ENCODE measurements around the gene GALNT9.
"Not testable (repeated sequence)": the region's sequence is repeated elsewhere in the genome, so short reads cannot be mapped to it uniquely, and the experiment has no call there.

Gene GALNT9

DNA sequence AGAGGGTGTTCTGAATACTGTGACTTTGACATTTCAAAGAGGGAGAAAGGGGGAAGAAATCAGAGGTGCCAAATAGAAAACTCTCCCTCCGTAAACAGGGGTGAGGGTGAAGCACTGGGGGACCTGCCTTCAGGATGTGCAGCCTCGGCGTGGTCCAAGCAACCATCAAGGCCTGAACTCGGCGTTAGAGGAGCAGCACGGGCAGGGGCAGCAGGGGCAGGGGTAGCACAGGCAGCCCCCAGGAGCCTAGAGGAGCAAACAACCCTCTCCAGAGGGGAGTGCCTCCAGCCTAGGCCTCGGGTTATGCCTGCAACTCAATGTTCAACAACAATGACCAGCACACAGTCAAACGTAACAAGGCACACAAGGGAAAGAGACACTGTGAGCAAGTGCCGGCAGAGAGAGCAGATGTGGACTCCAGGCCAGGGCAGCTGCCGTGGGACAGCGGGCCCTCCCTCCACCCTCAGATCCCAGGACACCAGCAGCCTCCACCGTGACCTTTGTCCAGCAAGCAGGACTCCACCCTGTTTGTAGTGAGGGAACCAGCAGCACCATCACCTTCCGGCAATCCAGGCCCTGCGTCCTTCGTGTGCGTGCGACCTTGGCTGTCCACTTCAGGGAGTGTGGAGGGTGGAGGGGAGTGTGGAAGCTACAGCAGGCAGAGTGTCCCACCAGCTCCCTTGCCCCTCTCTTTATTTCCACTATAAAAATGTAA is 18.0 kb downstream of the GALNT9 start:
- DNase-seq, result no peak

DNA sequence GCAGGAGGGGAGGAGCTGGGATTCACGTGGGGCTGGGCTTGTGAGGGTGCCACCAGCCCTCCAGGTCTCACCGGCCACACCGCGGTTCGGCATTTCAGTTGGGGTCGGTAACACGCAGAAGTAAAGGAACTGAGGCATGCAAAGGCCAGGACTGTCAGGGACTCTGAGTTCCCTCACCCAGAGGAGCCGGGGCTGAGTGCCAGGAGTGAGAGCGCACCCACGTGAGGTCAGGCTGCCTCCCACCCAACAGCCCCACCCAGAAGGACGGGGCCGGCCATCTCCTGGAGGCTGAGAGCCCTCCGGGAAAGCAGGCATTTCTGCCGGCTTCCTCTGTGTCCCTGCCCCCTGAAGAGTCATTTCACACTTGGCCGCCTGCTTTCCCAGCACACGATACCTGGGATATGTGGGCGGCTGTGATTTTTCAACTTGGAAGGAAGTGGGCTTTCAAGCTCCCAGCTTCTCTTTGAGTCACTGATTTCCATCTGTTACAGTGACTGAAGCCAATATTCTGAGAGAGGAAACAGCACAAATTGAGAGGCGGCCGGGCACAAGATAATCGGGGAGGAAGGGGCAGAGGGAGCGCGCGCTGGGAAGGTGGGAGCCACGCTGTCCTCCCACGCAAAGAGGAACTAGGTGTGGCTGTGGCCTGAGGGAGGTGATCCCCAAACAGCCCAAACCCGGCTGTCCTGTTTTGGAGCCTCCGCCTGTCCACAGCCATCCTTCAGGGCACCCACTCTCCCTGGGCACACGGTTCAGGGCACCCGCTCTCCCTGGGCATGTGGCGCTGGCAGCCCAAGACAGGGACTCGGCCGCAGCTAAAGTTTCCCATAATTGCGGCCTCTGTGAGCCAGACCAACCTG is 19.0 kb downstream of the GALNT9 start:
- no peak for DNase-seq

DNA sequence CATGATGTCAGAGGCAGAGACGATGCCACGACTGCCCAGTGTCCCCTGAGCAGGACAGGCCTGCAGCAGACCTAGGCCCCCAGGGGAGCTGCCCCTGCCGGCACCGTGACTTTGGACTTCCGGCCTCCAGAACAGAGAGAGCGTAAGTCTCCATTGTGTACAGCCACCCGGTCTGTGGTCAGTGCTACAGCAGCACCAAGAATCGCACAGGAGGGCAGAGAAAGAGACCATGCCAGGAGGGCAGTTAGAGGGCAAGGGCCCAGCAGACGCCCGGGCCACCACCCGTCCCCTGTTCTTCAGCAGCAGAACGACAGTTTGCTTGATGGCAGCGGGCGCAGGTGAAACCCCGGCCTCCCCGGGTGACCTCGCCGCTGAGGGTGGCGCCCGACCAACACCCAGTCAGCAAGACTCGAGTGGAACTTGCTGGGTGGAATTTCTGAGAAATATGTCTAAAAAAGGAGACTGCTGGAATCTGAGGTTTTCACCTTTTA is 19.7 kb downstream of the GALNT9 start:
- DNase-seq, result no peak

DNA sequence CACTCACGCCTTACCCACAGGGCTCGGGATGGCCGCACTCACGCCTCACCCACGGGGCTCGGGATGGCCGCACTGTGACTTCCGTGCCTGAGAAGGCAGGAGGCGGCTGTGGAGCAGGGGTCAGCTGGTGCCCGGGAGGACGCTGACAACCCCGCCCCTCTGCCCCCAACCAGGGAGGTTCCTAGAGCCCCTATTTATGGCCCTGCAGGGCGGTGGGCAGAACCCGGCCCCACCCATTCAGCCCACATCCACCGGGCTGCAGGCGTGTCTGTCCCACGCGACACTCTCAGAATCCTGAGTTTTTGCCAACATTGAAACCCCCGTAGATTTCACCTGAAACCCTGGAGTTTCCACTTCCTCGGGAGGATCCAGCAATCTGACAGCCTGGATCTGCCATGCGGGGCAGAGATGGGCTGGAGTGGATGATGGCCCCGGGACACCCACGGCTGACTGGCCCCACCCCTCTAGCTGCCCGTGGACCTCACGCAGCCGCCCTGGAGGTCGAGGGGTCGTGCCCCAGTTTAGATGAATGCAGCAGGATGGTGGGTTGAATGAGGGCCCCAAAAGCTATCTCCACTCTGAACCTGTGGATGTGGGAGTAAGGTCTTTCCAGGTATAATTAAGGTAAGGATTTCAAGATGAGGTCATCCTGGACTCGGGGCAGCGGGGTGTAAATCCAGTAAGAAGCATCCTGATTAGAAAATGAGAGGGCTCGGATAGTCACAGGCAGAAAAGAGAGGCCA is 20.4 kb downstream of the GALNT9 start:
- DNase-seq, result no peak

DNA sequence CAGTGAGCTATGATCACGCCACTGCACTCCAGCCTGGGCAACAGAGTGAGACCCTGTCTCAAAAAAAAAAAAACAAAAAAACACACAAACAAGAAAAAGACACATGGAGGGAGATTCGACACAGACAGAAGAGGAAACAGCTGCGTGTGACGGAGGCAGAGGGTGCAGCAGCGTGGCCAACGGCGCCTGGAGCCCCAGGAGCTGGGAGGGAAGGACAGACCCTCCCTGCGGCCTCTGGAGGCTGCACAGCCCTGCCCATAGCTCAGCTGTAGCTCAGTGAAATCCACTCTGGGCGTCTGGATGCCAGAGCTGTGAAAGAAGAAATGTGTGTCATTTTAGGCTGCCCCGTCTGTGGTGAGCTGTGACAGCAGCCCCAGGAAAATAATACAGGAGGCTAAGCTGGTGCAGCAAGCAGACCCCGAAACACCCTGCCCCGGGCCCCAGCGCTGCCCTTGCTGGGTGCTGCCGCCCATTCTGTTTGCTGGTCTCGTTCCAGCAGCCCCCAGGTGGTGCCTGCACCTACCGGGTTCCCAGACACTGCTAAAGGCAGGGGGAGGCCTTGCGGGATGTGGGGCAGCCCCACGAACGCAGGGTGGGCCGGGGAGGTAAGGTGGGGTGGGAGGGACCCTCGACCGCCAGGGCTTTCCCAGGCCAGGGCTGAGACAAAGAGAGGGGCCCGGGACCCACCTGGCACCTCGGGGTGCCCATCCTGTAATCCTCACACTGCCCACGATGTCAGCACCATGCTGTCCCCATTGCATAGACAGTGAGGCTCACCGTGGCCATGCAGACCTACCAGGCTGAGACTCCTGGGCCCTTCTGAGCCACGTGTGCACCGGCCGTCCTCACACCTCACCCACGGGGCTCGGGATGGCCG is 21.2 kb downstream of the GALNT9 start:
- no peak for DNase-seq

DNA sequence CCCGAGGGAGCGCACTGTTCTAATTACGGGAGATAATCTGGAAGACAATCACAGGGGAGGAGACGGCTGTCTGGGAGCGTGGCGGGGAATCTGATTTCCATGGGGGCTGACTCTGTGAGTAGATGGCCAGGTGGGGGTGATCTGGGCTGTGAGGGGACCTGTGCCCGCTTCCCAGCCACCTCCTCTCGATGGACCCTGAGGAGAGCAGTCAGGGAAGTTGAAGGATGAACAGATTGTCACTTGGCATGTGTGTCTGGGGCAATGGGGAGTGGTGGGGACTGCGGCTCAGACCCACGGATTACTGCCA is 22.6 kb downstream of the GALNT9 start:
- no peak for DNase-seq

DNA sequence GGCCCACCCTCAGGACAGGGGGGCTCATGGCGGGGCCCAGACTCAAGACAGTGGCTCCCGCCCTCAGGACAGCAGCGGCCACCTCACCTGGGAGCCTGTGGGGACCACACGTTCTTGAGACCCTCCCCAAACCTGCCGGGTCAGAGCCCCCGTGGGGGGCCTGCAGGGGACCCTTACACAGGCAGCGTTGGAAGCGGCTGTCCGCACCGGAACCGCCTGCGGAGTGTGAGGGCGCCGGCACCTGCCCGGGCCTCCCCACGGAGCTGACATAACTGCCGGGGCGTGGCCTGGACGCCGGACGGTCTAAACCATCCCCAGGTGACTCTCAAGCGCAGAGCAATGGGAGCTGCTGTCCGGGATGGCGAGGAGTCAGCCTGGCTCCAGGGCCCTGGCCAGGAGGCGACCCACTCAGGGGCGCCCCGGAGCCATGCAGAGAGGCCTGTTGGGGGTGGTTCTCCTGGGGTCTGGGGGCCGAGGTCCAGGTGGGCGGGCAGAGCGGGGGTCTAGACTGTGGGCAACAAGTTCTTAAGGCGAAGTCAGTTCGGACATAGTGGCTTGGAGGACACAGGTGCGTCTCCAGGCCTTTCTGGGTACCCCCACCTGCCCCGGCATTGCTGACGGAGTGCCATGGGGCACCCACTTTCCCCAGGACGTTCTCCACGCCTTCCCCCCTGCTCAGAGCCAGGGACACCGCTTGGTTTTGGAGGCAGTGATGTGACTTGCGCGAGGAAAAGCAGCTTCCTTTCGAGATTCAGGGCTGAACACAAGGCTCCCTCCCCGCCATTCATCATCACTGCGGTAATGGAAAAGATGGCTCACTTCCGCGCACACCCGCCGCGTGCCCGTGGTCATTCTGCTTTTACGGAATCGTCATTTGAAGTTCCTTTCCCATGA is 23.2 kb downstream of the GALNT9 start:
- DNase-seq, result no peak

DNA sequence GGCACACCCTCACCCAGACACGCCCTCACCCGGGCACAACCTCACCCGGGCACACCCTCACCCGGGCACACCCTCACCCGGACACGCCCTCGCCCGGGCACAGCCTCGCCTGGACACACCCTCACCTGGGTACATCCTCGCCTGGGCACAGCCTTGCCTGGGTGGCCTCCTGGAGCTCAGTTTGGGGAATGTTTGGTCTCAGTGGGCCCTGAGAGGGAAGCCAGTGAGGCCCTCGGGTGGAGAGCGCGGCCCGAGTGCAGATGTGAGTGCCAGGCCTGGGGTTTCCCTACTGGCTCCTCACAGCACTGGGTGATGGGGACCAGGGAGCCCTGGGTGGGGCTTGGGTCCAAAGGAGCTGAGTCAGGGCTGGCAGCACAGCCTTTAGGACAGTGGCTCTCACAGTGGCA is 23.8 kb downstream of the GALNT9 start:
- no peak for DNase-seq

DNA sequence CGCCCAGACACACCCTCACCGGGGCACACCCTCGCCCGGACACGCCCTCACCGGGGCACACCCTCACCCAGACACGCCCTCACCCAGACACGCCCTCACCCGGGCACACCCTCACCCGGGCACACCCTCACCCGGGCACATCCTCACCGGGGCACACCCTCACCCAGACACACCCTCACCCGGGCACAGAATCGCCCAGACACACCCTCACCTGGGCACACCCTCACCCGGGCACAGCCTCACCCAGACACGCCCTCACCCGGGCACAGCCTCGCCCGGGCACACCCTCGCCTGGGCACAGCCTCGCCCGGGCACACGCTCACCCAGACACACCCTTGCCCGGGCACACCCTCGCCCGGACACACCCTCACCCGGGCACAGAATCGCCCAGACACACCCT is 24.5 kb downstream of the GALNT9 start:
- not testable (repeated sequence) for DNase-seq

DNA sequence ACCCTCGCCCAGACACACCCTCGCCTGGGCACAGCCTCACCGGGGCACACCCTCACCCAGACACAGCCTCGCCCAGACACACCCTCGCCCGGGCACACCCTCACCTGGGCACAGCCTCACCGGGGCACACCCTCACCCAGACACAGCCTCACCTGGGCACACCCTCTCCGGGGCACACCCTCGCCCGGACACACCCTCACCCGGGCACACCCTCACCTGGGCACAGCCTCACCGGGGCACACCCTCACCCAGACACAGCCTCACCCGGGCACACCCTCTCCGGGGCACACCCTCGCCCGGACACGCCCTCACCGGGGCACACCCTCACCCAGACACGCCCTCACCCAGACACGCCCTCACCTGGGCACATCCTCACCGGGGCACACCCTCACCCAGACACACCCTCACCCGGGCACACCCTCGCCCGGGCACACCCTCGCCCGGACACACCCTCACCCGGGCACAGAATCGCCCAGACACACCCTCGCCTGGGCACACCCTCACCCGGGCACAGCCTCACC is 25.5 kb downstream of the GALNT9 start:
- DNase-seq, result not testable (repeated sequence)

DNA sequence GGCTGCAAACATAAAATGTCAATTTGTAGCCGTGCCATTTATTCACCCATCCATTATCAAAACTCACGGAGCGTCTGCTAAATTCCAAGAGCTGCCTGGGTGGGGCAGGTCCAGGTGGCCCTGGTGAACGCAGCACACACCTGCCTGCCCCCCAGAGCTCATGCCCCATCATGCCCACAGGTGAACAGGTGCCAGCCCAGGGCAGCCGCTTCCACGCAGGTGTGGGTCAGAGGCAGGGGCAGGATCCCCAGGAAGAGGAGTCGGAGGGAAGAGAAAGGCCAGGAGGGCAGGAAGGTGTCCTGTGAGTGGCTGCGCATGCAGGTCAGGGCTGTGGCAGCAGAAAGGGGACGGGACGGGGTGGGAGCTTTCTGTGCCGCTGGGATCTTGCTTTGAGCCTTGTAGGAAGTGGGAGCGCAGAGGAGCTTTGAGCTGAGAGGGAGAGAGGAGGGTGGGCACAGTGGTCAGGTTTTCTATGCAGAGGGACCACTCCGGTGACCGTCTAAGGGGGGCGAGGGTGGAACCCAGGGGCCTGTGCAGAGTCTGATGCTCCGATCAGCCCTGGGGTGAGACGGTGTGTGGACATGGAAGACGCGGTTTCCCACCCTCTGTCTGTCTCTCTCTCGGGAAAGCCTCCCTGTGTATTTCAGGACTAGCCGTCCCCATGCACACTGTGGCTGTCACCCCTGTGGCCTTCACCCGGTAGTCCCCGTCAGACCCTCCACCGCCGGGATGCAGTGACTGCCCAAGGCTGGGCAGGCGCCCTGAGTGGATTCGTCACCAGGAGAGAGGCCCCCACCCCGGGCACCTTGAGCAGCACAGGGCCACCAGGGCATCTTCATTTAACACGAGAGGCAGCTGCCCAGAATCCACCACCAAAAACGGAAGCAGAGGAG is 26.7 kb downstream of the GALNT9 start:
- DNase-seq, result no peak

DNA sequence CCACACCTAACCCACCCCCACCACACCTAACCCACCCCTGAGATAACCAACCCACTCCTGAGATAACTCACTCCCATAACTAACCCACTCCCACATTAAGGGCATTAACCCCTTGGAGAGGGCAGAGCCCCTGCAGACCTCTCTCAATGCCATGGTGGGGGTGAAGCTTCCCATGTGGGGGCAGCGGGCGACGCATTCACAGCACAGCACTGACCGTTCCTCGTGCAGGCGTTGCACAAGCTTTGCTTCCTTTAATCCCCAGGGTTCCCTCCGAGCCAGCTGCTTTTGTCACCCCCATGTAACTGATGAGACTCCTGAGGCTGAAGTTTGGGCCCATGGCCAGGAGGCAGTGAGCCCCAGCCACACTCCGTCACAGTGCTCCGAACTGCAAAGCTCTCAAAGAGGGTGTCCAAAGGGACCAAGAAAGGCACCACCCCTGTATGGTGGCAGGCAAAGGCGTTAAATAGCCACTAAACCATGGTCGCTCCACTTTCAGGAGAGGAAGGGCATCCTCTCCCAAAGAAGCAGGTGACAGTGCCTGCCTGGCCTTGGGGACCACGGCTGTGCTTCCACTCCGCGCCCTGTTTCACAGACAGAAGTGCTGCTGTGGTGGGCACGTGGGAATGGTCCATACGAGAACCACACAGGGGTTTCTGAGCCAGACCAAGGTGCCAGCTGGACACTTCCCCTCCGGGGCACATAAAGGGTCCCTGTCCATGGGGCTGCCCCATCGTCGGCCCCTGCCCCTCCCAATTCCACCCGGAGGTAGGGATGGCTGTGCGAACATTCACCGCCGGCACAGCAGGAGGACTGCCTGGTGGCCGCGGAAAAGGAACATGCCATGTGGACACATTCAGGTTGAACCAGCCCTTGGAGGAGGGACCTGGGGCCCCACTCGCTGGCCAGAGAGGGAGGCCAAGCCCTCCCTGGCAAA is 28.3 kb downstream of the GALNT9 start:
- no peak for DNase-seq

DNA sequence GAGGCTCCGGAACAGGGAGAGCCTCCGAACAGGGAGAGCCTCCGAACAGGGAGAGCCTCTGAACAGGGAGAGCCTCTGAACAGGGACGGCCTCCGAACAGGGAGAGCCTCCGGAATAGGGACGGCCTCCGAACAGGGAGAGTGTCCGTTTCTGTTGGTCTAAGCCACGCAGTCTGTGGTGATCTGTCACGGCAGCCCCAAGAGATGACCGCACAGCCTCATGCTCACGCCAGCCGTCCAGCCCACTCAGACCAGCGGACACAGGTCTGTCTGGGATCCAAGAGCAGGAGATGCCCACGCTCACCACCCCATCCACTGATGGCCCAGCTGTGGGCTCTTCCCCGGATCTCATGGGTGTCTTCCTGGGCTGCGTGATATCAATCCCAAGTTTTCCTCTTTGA is 33.3 kb downstream of the GALNT9 start:
- no peak for DNase-seq

DNA sequence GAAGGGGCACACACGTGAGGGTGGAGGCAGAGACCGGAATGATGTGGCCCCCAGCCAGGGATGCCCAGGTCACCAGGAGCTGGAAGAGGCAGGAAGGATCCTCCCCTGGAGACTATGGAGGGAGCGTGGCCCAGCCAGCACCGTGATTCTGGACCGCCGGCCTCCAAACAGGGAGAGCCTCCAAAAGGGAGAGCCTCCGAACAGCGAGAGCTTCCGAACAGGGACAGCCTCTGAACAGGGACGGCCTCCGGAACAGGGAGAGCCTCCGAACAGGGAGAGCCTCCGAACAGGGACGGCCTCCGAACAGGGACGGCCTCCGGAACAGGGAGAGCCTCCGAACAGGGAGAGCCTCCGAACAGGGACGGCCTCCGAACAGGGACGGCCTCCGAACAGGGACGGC is 33.8 kb downstream of the GALNT9 start:
- not testable (repeated sequence) for DNase-seq

DNA sequence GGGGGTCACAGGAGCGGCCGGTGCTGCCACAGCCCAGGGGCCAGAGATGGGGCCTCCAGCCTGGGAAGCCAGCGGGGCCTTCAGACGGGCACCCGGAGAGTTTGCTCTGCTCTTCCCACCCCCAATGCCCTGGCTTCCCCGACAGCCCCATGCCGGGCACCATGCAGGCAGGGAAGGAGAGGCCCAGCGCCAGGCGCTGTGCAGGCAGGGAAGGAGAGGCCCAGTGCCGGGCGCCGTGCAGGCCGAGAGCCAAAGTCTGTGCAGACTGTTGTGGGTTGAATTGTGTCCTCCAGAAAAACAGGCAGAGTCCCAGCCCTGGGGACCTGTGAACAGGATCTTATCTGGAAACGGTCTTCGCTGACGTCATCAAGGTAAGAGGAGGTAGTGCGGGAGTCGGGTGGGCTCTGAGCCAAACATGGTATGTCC is 34.3 kb downstream of the GALNT9 start:
- DNase-seq, result no peak

DNA sequence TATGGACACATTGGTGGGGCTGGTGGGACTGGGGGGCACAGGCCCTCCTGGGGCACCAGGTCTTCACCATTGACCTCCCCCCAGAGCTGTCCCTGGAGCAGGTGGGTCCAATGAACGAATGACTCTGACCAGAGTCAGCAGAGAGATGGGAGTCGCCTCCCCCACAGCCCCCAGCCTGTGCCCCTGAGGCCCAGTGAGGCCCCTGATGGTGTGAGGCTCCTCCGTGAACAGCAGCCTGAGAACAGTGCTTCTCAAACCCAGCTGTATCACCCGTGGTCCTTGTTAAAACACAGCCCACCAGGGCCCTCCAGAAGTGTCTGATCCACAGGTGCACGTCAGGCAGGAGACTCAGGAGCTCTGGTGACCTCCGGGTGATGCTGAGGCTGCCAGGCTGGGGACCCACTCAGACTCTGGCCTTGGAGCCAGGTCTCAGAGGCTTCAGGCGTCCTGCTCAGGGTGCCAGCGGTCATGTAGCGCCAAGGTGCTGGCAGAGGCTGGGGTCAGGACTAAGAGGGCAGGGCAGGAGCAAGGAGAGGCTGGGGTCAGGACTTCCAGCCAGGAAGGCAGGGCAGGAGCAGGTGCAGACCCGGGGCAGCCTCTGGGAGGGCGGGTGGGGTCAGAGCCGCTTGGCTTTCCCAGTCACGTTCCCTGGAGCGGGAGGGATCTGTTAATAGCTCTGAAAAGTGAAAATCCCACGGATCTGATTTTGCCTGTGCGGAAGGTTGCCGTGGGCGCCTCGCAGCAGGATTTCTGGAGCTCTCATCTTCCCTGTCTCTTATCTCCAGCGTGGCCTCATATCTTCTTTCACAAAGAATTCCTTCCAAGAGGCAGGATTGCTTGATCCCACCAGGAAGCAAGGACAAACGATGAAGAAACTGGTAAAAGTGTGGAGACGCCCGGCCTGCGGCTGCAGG is 35.0 kb downstream of the GALNT9 start:
- no peak for DNase-seq
